Uterus (tissue), 4 donors: ENCODE results near the gene IPO4. TPM values are rescaled to one million over a fixed set of nuclear protein-coding genes. Genes with fewer than 3 reads are reported as not detected.

ENCODE experiments used
- DNase-seq, 2 donors: peaks; one replicate each; pipeline ENCODE4 v3.0.0-alpha.2; 2019 to 2020
- H3K27ac ChIP-seq, 2 donors: fragments of 200-600 bp; sonication (generic); 1 replicate in 1 of 2; 2 replicates in 1 of 2; pipeline ENCODE4 v1.5.1; 2016 to 2018
- H3K27me3 ChIP-seq, 2 donors: fragments of 200-600 bp; sonication (generic); one replicate each; pipeline ENCODE4 v1.5.1; 2018 to 2019; ENCODE audit warnings: control low read depth in 1 of 2
- H3K36me3 ChIP-seq, 2 donors: fragments of 200-600 bp; sonication (generic); one replicate each; pipeline ENCODE4 v1.5.1; 2019; ENCODE audit warnings: control low read depth in 1 of 2
- H3K4me1 ChIP-seq, 2 donors: fragments of 200-600 bp; sonication (generic); one replicate each; pipeline ENCODE4 v1.5.1; 2018 to 2019; ENCODE audit warnings: control low read depth in 1 of 2
- H3K4me3 ChIP-seq, 2 donors: fragments of 200-600 bp; sonication (generic); 1 replicate in 1 of 2; 2 replicates in 1 of 2; pipeline ENCODE4 v1.5.1; 2018 to 2019; ENCODE audit warnings: mild to moderate bottlenecking in 1 of 2
- H3K9me3 ChIP-seq, 2 donors: fragments of 200-600 bp; sonication (generic); one replicate each; pipeline ENCODE4 v1.5.1; 2019; ENCODE audit warnings: control low read depth in 1 of 2
- POLR2A ChIP-seq, 2 donors: fragments of 450-650 bp; IDR thresholded peaks; one replicate each; pipeline ENCODE4 v1.6.1; 2016; ENCODE audit warnings: antibody characterized with exemption in 2 of 2, mild to moderate bottlenecking in 1 of 2, moderate library complexity in 1 of 2
- intact Hi-C: fragments of 100-400 bp; cut with DNase I; formaldehyde crosslinking; loops from one replicate; pipeline ENCODE4 v1.15.1; 2023; ENCODE audit warnings: low total_unique reads
- total RNA-seq, 4 donors: library from RNA; depleted of rRNA in 3 of 4; stranded (reverse); fragments of >200 nt in 3 of 4; gene quantifications; one replicate each; pipeline versions ENCODE4 v1.1.0 to v1.2.4, GENCODE V29; 2014 to 2023
- TF ChIP-seq, protein P1 (sequence below), 4 experiments: fragments of 200-600 bp in 2 of 4; fragments of 450-650 bp in 2 of 4; sonication (generic) in 2 of 4; IDR thresholded peaks; one replicate each; pipeline ENCODE4 v1.5.1; 2016 to 2019; ENCODE audit warnings: antibody characterized with exemption in 4 of 4, mild to moderate bottlenecking in 2 of 4, moderate library complexity in 1 of 4
- donor health status: DM: yes; HTN: yes; CAD: no.

Gene IPO4
- total RNA-seq, 4 donors from 2014 or later = 3.1 to 33.7 (median 29.6) TPM

DNA sequence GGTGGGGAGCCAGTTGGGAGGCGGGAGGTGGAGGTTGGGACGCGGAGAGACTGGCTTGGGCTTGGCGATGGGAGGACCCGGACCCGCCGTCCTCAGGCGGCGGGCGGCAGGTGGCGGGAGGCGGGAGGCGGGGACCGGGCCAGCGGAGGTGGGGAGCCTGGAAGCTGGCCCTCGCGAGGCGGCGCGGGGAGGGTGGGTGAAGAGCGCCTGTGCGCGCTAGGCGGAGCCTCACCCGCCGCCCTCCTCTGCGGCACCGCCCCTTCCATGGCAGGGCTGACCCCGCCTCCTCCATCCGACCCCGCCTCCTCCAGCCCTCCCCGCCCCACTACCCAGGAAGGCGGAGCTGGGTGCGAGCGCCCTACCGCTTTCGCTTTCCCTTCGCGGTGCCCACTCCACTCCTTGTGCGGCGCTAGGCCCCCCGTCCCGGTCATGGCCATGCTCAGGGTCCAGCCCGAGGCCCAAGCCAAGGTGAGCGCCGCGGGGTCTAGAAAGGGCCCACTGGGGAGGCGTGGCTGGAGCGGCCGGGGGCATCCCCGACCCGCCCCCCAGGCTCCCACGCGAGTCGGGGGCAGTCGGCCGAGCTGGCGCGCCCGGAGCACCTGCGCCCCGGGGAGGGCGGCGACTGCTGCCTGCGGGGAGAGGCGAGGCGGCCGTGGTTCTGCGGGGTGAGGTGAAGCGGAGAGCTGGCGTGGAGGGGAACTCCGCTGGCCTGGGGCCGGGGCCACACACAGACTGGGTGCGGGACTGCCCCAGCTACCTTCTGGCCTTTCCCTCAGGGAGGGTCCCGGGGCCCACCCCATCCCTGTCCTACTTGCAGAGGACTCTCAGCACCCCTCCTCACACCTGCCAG, 52.6 kb downstream of the IPO4 start, which contains the start of gene PSME1:
TSS of gene PSME1 (plus strand) at position 361 of the 850 bp plus-strand sequence. CDS start at position 430, 69 bp downstream.
- H3K9me3 ChIP-seq = no peaks in the 10 kb centered on the region
- H3K4me1 ChIP-seq = peaks cover 4 to 7% of the 10 kb centered on the region in 2 donors
- peak; percentile 93 to 95 for DNase-seq
- no peaks in the 10 kb centered on the region for H3K27me3 ChIP-seq
- intact Hi-C loops = no loop called here
- peak within 1 kb of the TSS; percentile 84 to 97 for H3K4me3 ChIP-seq
- peak within 1 kb of the TSS; percentile 90 to 95 for H3K27ac ChIP-seq
- no peaks in the 10 kb centered on the region for H3K36me3 ChIP-seq
- TF ChIP-seq, protein P1, sequence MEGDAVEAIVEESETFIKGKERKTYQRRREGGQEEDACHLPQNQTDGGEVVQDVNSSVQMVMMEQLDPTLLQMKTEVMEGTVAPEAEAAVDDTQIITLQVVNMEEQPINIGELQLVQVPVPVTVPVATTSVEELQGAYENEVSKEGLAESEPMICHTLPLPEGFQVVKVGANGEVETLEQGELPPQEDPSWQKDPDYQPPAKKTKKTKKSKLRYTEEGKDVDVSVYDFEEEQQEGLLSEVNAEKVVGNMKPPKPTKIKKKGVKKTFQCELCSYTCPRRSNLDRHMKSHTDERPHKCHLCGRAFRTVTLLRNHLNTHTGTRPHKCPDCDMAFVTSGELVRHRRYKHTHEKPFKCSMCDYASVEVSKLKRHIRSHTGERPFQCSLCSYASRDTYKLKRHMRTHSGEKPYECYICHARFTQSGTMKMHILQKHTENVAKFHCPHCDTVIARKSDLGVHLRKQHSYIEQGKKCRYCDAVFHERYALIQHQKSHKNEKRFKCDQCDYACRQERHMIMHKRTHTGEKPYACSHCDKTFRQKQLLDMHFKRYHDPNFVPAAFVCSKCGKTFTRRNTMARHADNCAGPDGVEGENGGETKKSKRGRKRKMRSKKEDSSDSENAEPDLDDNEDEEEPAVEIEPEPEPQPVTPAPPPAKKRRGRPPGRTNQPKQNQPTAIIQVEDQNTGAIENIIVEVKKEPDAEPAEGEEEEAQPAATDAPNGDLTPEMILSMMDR (IDR thresholded peaks at IDR 0.05) = peak in 1 of 4 experiments; percentile 6
- TF ChIP-seq POLR2A (IDR thresholded peaks at IDR 0.05) = peak; percentile 24 to 81

DNA sequence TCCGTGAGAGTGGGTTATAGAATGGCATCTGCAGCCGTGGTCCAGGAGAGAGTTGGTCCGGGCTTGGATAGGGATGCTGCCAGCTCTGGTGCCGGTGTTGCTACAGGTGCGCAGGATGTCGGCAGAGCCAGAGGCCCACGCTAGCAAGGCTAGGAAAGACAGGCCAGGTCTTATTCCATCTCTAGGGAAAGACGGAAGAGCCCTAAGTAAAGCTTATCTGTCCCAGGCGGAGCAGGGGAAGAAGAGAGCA, 53.1 kb downstream of the IPO4 start:
- H3K4me1 ChIP-seq = peaks cover 4 to 7% of the 10 kb centered on the region in 2 donors
- intact Hi-C loops = no loop called here

DNA sequence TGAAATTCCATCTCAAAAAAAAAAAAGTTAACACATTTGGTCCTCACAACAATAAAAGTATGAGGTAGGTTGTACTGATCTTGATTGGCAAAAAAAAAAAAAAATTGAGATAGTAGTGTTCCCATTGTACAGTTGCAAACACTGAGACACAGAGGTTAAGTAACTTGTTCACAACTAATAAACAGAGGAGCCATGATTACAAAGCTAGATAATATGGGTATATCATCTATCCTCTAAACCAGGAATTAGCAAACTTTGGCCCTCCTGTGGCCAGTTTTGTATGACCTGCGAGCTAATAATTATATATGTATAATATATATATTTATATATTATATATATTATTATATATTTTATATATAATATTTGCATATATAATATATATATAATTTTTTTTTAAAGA, 54.9 kb downstream of the IPO4 start:
- no peaks in the 10 kb centered on the region for H3K36me3 ChIP-seq
- intact Hi-C loops = no loop called here
- H3K27me3 ChIP-seq = no peaks in the 10 kb centered on the region
- no peak overlapping the region for H3K27ac ChIP-seq
- no peak for DNase-seq
- H3K4me1 ChIP-seq = peaks cover 0 to 7% of the 10 kb centered on the region in 2 donors
- no peak for TF ChIP-seq POLR2A (IDR thresholded peaks at IDR 0.05)
- TF ChIP-seq, protein P1 (IDR thresholded peaks at IDR 0.05) = no peak
- H3K4me3 ChIP-seq = no peak overlapping the region
- no peaks in the 10 kb centered on the region for H3K9me3 ChIP-seq

More for the DNA sequence above, 53.1 kb downstream of the IPO4 start:
- H3K36me3 ChIP-seq = no peaks in the 10 kb centered on the region
- no peaks in the 10 kb centered on the region for H3K9me3 ChIP-seq
- H3K27me3 ChIP-seq = no peaks in the 10 kb centered on the region
- H3K4me3 ChIP-seq = peak overlapping the region; percentile 84 to 97
- TF ChIP-seq, protein P1 (IDR thresholded peaks at IDR 0.05) = no peak
- no peak for TF ChIP-seq POLR2A (IDR thresholded peaks at IDR 0.05)
- peak overlapping the region; percentile 90 to 95 for H3K27ac ChIP-seq
- DNase-seq = no peak

DNA sequence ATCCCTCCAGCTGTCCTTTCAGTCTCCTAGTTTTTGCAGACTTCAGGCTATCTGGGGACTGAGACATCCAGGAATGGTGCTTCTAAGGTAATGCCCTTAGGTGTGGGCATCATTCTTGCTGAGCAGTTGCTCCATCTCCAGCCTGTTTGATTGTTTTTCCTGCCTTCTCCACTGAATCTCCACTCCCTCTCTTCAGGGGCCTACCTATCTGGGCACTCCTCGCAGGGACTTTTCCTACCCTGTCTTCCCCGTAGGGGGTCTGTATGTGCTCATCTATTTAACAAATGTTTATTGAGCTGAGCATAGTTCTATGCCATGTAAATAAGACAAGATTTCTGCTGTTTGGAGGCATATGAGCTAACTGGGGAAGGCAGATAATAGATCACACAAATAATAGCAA, 55.6 kb downstream of the IPO4 start:
- TF ChIP-seq, protein P1 (IDR thresholded peaks at IDR 0.05) = no peak
- no peak for TF ChIP-seq POLR2A (IDR thresholded peaks at IDR 0.05)
- no peaks in the 10 kb centered on the region for H3K9me3 ChIP-seq
- H3K4me3 ChIP-seq = no peak overlapping the region
- no peaks in the 10 kb centered on the region for H3K27me3 ChIP-seq
- no peak overlapping the region for H3K27ac ChIP-seq
- intact Hi-C loops = no loop called here
- H3K36me3 ChIP-seq = no peaks in the 10 kb centered on the region
- DNase-seq = no peak
- peaks cover 0 to 7% of the 10 kb centered on the region in 2 donors for H3K4me1 ChIP-seq

DNA sequence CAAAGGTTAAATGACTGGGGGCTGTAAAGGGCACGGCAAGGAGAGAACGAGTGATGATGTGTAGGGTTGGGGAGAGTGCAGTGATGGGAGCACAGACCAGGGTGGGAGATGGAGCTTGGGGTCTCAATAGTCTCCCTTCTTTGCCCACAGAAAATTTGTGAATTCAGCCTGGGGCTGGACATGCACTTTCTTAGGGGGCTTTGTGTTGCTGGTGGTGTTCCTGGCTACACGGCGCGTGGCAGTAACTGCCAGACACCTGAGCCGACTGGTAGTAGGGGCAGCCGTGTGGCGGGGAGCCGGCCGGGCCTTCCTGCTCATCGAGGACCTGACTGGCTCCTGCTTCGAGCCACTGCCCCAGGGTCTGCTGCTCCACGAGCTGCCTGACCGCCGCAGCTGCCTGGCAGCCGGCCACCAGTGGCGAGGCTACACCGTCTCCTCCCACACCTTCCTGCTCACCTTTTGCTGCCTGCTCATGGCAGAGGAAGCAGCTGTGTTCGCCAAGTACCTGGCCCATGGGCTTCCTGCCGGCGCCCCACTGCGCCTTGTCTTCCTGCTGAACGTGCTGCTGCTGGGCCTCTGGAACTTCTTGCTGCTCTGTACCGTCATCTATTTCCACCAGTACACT, 56.4 kb downstream of the IPO4 start:
- DNase-seq = no peak
- Histone ChIP-seq H3K36me3 (no peaks in the 10 kb centered on the region), H3K4me1 (peaks cover 0 to 7% of the 10 kb centered on the region in 2 donors), H3K4me3 (no peak overlapping the region), H3K9me3 (no peaks in the 10 kb centered on the region), H3K27ac (no peak overlapping the region), H3K27me3 (no peaks in the 10 kb centered on the region)
- TF ChIP-seq, protein P1 (IDR thresholded peaks at IDR 0.05) = no peak
- no peak for TF ChIP-seq POLR2A (IDR thresholded peaks at IDR 0.05)
- intact Hi-C loops = no loop called here
